ENCODE results near the gene KRT33B. TPM values are rescaled to one million over a fixed set of nuclear protein-coding genes. Genes with fewer than 3 reads are reported as not detected.

The KRT33B gene
- total RNA-seq, 1 experiment from 2014 or later = not detected

- Mint-ChIP-seq H3K27me3 (ENCODE audit: low read depth) (peaks cover 5% of the 10 kb centered on the region; the same call in 1 of the 2 replicates), H3K36me3 (ENCODE audit: insufficient read depth in 1 of 3, low read depth in 3 of 3) (no peaks in the 10 kb centered on the region), H3K4me1 (peaks cover 32 to 37% of the 10 kb centered on the region in 2 experiments), H3K9me3 (no peaks in the 10 kb centered on the region), H3K27ac (no peak overlapping the region), H3K4me3 (no peak overlapping the region)
- H4K5ac ChIP-seq (ENCODE audit: insufficient read length, low read depth, low read length) = no peak overlapping the region
- H2AK5ac ChIP-seq (ENCODE audit: insufficient read length, low read length) = no peak overlapping the region
- H3K4me2 ChIP-seq (ENCODE audit: insufficient read depth, insufficient read length, low read length) = no peak overlapping the region
- no peak overlapping the region for H3K56ac ChIP-seq (ENCODE audit: insufficient read length, low read depth, low read length)
- H4K8ac ChIP-seq (replicated peaks; ENCODE audit: insufficient read length, low read depth, low read length) = no peak overlapping the region
- H3K23ac ChIP-seq (ENCODE audit: insufficient read length, low read depth, low read length) = no peak overlapping the region
- H3K18ac ChIP-seq (ENCODE audit: insufficient read length, low read depth, low read length) = no peak overlapping the region
- no peaks in the 10 kb centered on the region for H3K9me3 ChIP-seq (ENCODE audit: control insufficient read depth, low read depth, low read length)
- H2BK12ac ChIP-seq (ENCODE audit: insufficient read length, low read depth, low read length) = no peak overlapping the region
- no peaks in the 10 kb centered on the region for H3K79me1 ChIP-seq (ENCODE audit: insufficient read depth, low read depth, low read length, poor library complexity, severe bottlenecking)
- H3K4me1 ChIP-seq (ENCODE audit: insufficient read depth, low read length) = peaks cover 4% of the 10 kb centered on the region
- no peak for TF ChIP-seq CTCF (conservative IDR thresholded peaks at IDR 0.05)
- H3K14ac ChIP-seq (ENCODE audit: insufficient read depth, low read length) = no peak overlapping the region
- H2BK120ac ChIP-seq (ENCODE audit: low read depth, low read length, poor library complexity, severe bottlenecking) = no peak overlapping the region
- H4K91ac ChIP-seq (ENCODE audit: insufficient read length, low read depth, low read length) = no peak overlapping the region
- no peaks in the 10 kb centered on the region for H4K20me1 ChIP-seq (ENCODE audit: control insufficient read depth, insufficient read depth, insufficient read length)
- H3K4ac ChIP-seq (ENCODE audit: low read depth, low read length) = no peak overlapping the region
- no peak overlapping the region for H2BK5ac ChIP-seq (ENCODE audit: insufficient read length, low read length)
- no peaks in the 10 kb centered on the region for H3K79me2 ChIP-seq (ENCODE audit: insufficient read depth, low read length)
- H3K27ac ChIP-seq (ENCODE audit: insufficient read length, low read depth, low read length) = no peak overlapping the region
- H3K23me2 ChIP-seq (ENCODE audit: insufficient read length, low read depth, low read length, poor library complexity, severe bottlenecking) = no peaks in the 10 kb centered on the region
- DNase-seq = no peak
- no peak overlapping the region for H2AFZ ChIP-seq (ENCODE audit: low read length)
- no peak overlapping the region for H3K9ac ChIP-seq (ENCODE audit: extremely low read depth, insufficient read length, low read length)
- H2BK20ac ChIP-seq (ENCODE audit: low read depth, low read length, poor library complexity, severe bottlenecking) = no peak overlapping the region
- no peak overlapping the region for H3T11ph ChIP-seq (ENCODE audit: low read length)
- WGBS (ENCODE audit: extremely low coverage, insufficient read length, low lambda C conversion rate) = no CpG with 5 or more reads among the region's 3 CpGs
- H2BK15ac ChIP-seq (ENCODE audit: low read depth, low read length) = no peak overlapping the region
- H3K27me3 ChIP-seq (ENCODE audit: insufficient read depth, low read length) = no peaks in the 10 kb centered on the region
These were observed 46.3 kb upstream of the KRT33B start for GRCh38 chr17:41415833-41416335.

Measured in H9 (cell line).